SU-DHL-6 (cell line): ENCODE measurements around the gene COPS8.

Experiments used
- H2AFZ ChIP-seq: fragments of 200-600 bp; sonication (generic); 2 replicates; pipeline ENCODE4 v1.6.1; 2014; ENCODE audit warnings: low read depth, mild to moderate bottlenecking, moderate library complexity, mixed read lengths, antibody characterized with exemption, low read length; ENCODE audit not compliant: severe bottlenecking
- H3F3A ChIP-seq: fragments of 200-600 bp; shearing (Covaris generic); 2 replicates; pipeline ENCODE4 v1.6.0; 2016; ENCODE audit warnings: antibody characterized with exemption, mild to moderate bottlenecking; ENCODE audit not compliant: insufficient read depth
- H3K27ac ChIP-seq: fragments of 200-600 bp; sonication (generic); 2 replicates; pipeline ENCODE4 v1.5.1; 2016; ENCODE audit warnings: low read depth, mild to moderate bottlenecking, low read length, moderate library complexity, mixed read lengths
- H3K27me3 ChIP-seq: fragments of 200-600 bp; sonication (generic), shearing (Covaris generic); 2 replicates; pipeline ENCODE4 v1.6.0; 2014; ENCODE audit warnings: mild to moderate bottlenecking, low read length
- H3K36me3 ChIP-seq: fragments of 200-600 bp; sonication (generic); 2 replicates; pipeline ENCODE4 v1.6.1; 2014; ENCODE audit warnings: mild to moderate bottlenecking, low read length, mixed read lengths
- H3K4me2 ChIP-seq: fragments of 300-600, 200-600 bp; shearing (Covaris generic), sonication (generic); 2 replicates; pipeline ENCODE4 v1.6.0; 2014; ENCODE audit warnings: low read length, low read depth, mild to moderate bottlenecking; ENCODE audit not compliant: poor library complexity, severe bottlenecking
- H3K4me3 ChIP-seq: fragments of 200-600 bp; sonication (generic); 2 replicates; pipeline ENCODE4 v1.5.1; 2014; ENCODE audit warnings: antibody characterized with exemption, low read length, mild to moderate bottlenecking, mixed read lengths; ENCODE audit not compliant: insufficient read depth, poor library complexity, severe bottlenecking
- H3K79me2 ChIP-seq: fragments of 200-600 bp; sonication (generic); 2 replicates; pipeline ENCODE4 v1.6.1; 2014; ENCODE audit warnings: mild to moderate bottlenecking, low read length, moderate library complexity; ENCODE audit not compliant: insufficient read depth
- H3K9ac ChIP-seq: fragments of 200-600 bp; sonication (generic); 2 replicates; pipeline ENCODE4 v1.7.0; 2014; ENCODE audit warnings: mild to moderate bottlenecking, low read length
- H3K9me2 ChIP-seq: fragments of 200-600 bp; sonication (generic); replicated peaks from 2 replicates; pipeline ENCODE4 v1.6.1; 2014; ENCODE audit warnings: low read length; ENCODE audit not compliant: insufficient read depth
- H3K9me3 ChIP-seq: fragments of 200-600 bp; sonication (generic); 2 replicates; pipeline ENCODE4 v1.6.1; 2014; ENCODE audit warnings: low read length, mixed read lengths; ENCODE audit not compliant: insufficient read depth
- H4K20me1 ChIP-seq: fragments of 200-600 bp; sonication (generic); 2 replicates; pipeline ENCODE4 v1.6.1; 2014; ENCODE audit warnings: low read depth, mild to moderate bottlenecking, antibody characterized with exemption, low read length, moderate library complexity, mixed read lengths
- EZH2phosphoT487 ChIP-seq: fragments of 200-600 bp; sonication (generic), shearing (Covaris generic); conservative IDR thresholded peaks from 2 replicates; pipeline ENCODE4 v1.6.1; 2018; ENCODE audit warnings: mild to moderate bottlenecking, antibody characterized with exemption, low read length, moderate library complexity, mixed read lengths
- TF ChIP-seq, protein P1 (sequence below): fragments of 200-600 bp; sonication (generic); IDR thresholded peaks from one replicate; pipeline ENCODE4 v1.5.1; 2017; ENCODE audit warnings: antibody characterized with exemption, mild to moderate bottlenecking, low read length, moderate library complexity; ENCODE audit not compliant: insufficient read depth, poor library complexity, severe bottlenecking

COPS8 gene

GRCh38 chr2:237062585-237062984 lies 23.1 kb upstream of the COPS8 start:
- no peaks in the 10 kb centered on the region for H3K79me2 ChIP-seq
- no peaks in the 10 kb centered on the region for H3K36me3 ChIP-seq
- H4K20me1 ChIP-seq = no peaks in the 10 kb centered on the region
- no peak overlapping the region for H2AFZ ChIP-seq
- H3K27ac ChIP-seq = no peak overlapping the region
- no peaks in the 10 kb centered on the region for H3F3A ChIP-seq
- H3K4me3 ChIP-seq = no peak overlapping the region
- H3K9me3 ChIP-seq = no peaks in the 10 kb centered on the region
- no peaks in the 10 kb centered on the region for H3K27me3 ChIP-seq
- H3K9me2 ChIP-seq = no peaks in the 10 kb centered on the region
- TF ChIP-seq EZH2phosphoT487 = no peak
- TF ChIP-seq, protein P1, sequence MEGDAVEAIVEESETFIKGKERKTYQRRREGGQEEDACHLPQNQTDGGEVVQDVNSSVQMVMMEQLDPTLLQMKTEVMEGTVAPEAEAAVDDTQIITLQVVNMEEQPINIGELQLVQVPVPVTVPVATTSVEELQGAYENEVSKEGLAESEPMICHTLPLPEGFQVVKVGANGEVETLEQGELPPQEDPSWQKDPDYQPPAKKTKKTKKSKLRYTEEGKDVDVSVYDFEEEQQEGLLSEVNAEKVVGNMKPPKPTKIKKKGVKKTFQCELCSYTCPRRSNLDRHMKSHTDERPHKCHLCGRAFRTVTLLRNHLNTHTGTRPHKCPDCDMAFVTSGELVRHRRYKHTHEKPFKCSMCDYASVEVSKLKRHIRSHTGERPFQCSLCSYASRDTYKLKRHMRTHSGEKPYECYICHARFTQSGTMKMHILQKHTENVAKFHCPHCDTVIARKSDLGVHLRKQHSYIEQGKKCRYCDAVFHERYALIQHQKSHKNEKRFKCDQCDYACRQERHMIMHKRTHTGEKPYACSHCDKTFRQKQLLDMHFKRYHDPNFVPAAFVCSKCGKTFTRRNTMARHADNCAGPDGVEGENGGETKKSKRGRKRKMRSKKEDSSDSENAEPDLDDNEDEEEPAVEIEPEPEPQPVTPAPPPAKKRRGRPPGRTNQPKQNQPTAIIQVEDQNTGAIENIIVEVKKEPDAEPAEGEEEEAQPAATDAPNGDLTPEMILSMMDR = no peak
- H3K4me2 ChIP-seq = no peak overlapping the region
- H3K9ac ChIP-seq = no peak overlapping the region

DNA sequence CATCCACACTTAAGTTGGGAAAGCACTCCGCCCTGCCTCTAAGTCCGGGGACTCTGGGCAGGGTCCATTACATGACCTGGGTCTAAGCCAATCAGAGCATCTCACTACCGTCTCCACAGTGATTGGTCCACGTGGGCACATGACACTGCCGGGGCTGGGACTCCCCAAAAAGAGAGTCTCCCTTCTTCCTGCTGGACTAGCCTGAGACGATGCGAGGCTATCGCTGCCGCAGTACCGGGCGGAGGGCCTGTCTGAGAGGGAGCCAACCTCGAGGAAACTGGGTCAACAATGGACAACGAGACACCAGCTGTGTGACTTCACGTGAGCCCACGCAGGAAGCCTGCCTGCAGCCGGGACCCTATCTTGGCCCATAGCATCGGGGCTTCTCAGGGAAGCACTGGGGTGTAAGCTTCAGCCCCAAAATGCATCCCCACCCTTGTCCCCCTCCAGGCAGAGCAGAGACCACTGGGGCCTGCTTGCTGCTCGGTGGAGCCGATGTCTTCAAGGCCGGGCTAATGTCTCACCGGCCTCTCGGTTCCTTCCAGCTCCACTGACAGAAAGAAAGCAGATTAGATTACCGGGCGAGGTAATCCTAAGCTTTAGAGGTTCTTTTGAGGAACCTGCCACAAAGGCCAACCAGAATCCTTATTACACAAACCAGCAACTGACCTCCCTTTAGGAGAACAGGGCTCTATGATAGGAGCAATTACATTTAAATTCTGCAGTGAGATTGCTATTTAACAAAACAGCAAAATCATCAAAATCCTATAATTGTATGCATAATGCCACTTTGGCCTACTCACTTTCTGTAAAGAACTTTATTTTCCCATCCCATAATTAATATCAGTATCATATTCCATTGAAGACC lies 21.3 kb upstream of the COPS8 start:
- Histone ChIP-seq H4K20me1 (no peaks in the 10 kb centered on the region), H3K27me3 (no peaks in the 10 kb centered on the region), H3K9me3 (no peaks in the 10 kb centered on the region), H3K4me3 (no peak overlapping the region), H3K36me3 (no peaks in the 10 kb centered on the region), H3K79me2 (no peaks in the 10 kb centered on the region), H3K27ac (no peak overlapping the region), H3K4me2 (no peak overlapping the region), H3K9me2 (no peaks in the 10 kb centered on the region), H3F3A (no peaks in the 10 kb centered on the region), H3K9ac (no peak overlapping the region), H2AFZ (no peak overlapping the region)
- no peak for TF ChIP-seq EZH2phosphoT487
- TF ChIP-seq, protein P1 = no peak

DNA sequence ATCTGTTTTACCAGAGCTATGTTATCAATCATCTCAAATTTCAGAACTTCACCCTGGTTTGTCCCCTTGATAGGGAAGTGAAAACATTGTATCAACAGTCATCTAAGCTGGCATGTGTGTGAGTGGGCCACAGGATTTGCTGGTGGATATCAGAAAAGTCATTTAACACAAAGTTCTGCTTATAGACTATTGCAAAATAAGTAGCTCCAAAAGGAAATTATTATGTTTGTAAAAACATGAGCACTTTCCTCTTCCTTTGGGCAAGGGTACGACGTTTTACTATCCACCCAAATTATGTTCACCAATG lies 20.7 kb upstream of the COPS8 start:
- TF ChIP-seq, protein P1 = no peak
- TF ChIP-seq EZH2phosphoT487 = no peak
- Histone ChIP-seq H3K4me3 (no peak overlapping the region), H3K36me3 (no peaks in the 10 kb centered on the region), H3K9ac (no peak overlapping the region), H3K27ac (no peak overlapping the region), H3F3A (no peaks in the 10 kb centered on the region), H3K4me2 (no peak overlapping the region), H3K9me2 (no peaks in the 10 kb centered on the region), H4K20me1 (no peaks in the 10 kb centered on the region), H2AFZ (no peak overlapping the region), H3K27me3 (no peaks in the 10 kb centered on the region), H3K79me2 (no peaks in the 10 kb centered on the region), H3K9me3 (no peaks in the 10 kb centered on the region)
